ENCODE results near the gene RNF213.

The RNF213 gene

DNA sequence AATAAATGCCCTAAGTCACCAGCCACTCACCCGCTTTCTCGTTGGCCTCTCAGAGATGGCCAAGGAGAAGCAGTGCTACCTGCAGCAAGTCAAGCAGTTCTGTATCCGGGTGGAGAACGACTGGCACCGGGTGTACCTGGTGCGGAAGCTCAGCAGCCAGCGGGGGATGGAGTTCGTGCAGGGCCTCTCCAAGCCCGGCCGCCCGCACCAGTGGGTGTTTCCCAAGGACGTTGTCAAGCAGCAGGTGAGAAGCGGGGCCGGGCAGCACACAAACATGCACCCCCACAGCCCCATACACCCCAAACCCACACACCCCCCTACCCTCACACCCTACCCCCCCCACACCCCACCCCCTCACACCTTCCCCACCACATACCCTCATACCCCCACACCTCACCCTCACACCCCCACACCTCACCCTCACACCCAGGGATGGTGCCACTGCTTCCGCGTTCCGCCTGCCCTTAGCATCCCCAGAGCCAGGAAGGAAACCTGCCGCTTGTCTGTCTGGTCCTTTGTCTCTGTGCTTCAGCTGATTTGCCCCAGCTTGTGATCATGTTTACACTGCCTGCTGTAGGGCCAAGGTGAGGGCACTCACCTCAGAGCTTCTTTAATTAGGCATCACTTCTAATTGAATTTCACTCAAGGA lies 112.4 kb downstream of the RNF213 start:
- no peaks in the 10 kb centered on the region for H3K9me3 ChIP-seq (ENCODE audit: control insufficient read depth, low read length)
- H3K4me2 ChIP-seq (ENCODE audit: low read length, poor library complexity, severe bottlenecking) = no peak overlapping the region
- no peak overlapping the region for H2BK120ac ChIP-seq (ENCODE audit: low read depth, low read length)
- no peak for DNase-seq
- H3K27me3 ChIP-seq (ENCODE audit: control insufficient read depth in 1 of 2, insufficient read depth in 1 of 2, low read length in 2 of 2) = no peaks in the 10 kb centered on the region
- H2BK12ac ChIP-seq (ENCODE audit: low read length in 2 of 2) = no peak overlapping the region
- H3K14ac ChIP-seq (ENCODE audit: low read length in 2 of 2) = no peak overlapping the region
- no peak overlapping the region for H3K9ac ChIP-seq (ENCODE audit: low read length)
- no peak overlapping the region for H2AK5ac ChIP-seq (ENCODE audit: low read length, severe bottlenecking)
- peaks cover 66 to 96% of the 10 kb centered on the region in 2 experiments for H3K36me3 ChIP-seq (ENCODE audit: control insufficient read depth in 1 of 2, insufficient read depth in 2 of 2, low read depth in 1 of 2, low read length in 2 of 2)
- H3K23ac ChIP-seq (ENCODE audit: low read length in 2 of 2) = no peak overlapping the region
- no peak overlapping the region for H3K27ac ChIP-seq (ENCODE audit: low read length, poor library complexity, severe bottlenecking)
- no peak overlapping the region for H4K91ac ChIP-seq (ENCODE audit: low read length)
- no peak overlapping the region for H3K18ac ChIP-seq (ENCODE audit: low read depth in 1 of 2, low read length in 2 of 2)
- no peak overlapping the region for H2AFZ ChIP-seq (ENCODE audit: low read depth, low read length)
- WGBS = 97% methylated on average over 18 of the region's 18 CpGs
- H2BK15ac ChIP-seq (ENCODE audit: low read depth, poor library complexity, severe bottlenecking) = no peak overlapping the region
- peaks cover 9% of the 10 kb centered on the region for H3K79me1 ChIP-seq (replicated peaks; ENCODE audit: low read length, poor library complexity, severe bottlenecking)
- H4K8ac ChIP-seq (ENCODE audit: low read length) = no peak overlapping the region
- H3K4me1 ChIP-seq (ENCODE audit: control insufficient read depth, insufficient read depth, low read depth, low read length) = no peaks in the 10 kb centered on the region
- H2BK5ac ChIP-seq (ENCODE audit: low read depth, low read length, poor library complexity, severe bottlenecking) = no peak overlapping the region
- no peak overlapping the region for H3K4ac ChIP-seq (ENCODE audit: low read depth in 1 of 2, low read length in 2 of 2)
- no peak overlapping the region for H3K4me3 ChIP-seq (ENCODE audit: insufficient read depth in 1 of 2, low read depth in 1 of 2, low read length in 2 of 2)

DNA sequence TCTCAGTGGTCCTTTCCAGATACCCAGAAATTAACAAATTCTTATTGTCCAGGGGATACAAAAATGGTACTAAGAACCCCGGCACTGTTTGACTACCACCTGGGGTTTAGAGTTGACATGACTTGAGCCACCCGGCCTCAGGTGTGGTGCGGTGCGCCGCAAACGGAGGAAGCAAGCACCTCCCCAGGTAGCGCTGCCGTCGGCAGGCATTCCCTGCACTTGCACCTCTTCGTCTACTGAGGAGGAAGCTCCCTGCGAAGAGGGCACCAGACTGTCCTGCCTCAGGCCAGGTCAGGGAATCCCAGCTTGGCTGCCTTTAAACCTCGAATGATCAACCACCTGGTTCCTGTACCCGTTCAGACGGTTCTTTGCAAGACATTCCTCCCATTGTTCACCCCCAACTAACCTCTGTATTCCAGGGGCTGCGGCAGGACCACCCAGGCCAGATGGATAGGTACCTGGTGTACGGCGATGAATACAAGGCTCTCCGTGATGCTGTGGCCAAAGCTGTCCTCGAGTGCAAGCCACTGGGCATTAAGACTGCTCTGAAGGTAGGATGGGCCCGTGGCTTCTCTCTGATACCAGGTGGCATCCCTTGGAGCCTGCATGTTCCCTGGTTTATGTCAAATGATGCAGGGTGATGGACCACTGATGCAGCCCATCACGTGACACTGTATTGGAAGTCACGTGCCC lies 113.5 kb downstream of the RNF213 start:
- DNase-seq = no peak
- Histone ChIP-seq H3K27ac (ENCODE audit: low read length, poor library complexity, severe bottlenecking) (no peak overlapping the region), H3K9ac (ENCODE audit: low read length) (no peak overlapping the region), H2BK15ac (ENCODE audit: low read depth, poor library complexity, severe bottlenecking) (no peak overlapping the region), H3K4me1 (ENCODE audit: control insufficient read depth, insufficient read depth, low read depth, low read length) (no peaks in the 10 kb centered on the region), H3K23ac (ENCODE audit: low read length in 2 of 2) (no peak overlapping the region), H3K9me3 (ENCODE audit: control insufficient read depth, low read length) (no peaks in the 10 kb centered on the region), H4K91ac (ENCODE audit: low read length) (no peak overlapping the region), H2BK120ac (ENCODE audit: low read depth, low read length) (no peak overlapping the region), H3K18ac (ENCODE audit: low read depth in 1 of 2, low read length in 2 of 2) (no peak overlapping the region), H3K4me2 (ENCODE audit: low read length, poor library complexity, severe bottlenecking) (no peak overlapping the region), H3K79me1 (replicated peaks; ENCODE audit: low read length, poor library complexity, severe bottlenecking) (peaks cover 9% of the 10 kb centered on the region), H3K14ac (ENCODE audit: low read length in 2 of 2) (no peak overlapping the region), H2BK12ac (ENCODE audit: low read length in 2 of 2) (no peak overlapping the region), H2AFZ (ENCODE audit: low read depth, low read length) (no peak overlapping the region), H4K8ac (ENCODE audit: low read length) (no peak overlapping the region), H3K27me3 (ENCODE audit: control insufficient read depth in 1 of 2, insufficient read depth in 1 of 2, low read length in 2 of 2) (no peaks in the 10 kb centered on the region), H3K36me3 (ENCODE audit: control insufficient read depth in 1 of 2, insufficient read depth in 2 of 2, low read depth in 1 of 2, low read length in 2 of 2) (peaks cover 69 to 98% of the 10 kb centered on the region in 2 experiments), H2BK5ac (ENCODE audit: low read depth, low read length, poor library complexity, severe bottlenecking) (no peak overlapping the region), H3K4me3 (ENCODE audit: insufficient read depth in 1 of 2, low read depth in 1 of 2, low read length in 2 of 2) (no peak overlapping the region), H2AK5ac (ENCODE audit: low read length, severe bottlenecking) (no peak overlapping the region), H3K4ac (ENCODE audit: low read depth in 1 of 2, low read length in 2 of 2) (no peak overlapping the region)
- 97% methylated on average over 22 of the region's 22 CpGs for WGBS

DNA sequence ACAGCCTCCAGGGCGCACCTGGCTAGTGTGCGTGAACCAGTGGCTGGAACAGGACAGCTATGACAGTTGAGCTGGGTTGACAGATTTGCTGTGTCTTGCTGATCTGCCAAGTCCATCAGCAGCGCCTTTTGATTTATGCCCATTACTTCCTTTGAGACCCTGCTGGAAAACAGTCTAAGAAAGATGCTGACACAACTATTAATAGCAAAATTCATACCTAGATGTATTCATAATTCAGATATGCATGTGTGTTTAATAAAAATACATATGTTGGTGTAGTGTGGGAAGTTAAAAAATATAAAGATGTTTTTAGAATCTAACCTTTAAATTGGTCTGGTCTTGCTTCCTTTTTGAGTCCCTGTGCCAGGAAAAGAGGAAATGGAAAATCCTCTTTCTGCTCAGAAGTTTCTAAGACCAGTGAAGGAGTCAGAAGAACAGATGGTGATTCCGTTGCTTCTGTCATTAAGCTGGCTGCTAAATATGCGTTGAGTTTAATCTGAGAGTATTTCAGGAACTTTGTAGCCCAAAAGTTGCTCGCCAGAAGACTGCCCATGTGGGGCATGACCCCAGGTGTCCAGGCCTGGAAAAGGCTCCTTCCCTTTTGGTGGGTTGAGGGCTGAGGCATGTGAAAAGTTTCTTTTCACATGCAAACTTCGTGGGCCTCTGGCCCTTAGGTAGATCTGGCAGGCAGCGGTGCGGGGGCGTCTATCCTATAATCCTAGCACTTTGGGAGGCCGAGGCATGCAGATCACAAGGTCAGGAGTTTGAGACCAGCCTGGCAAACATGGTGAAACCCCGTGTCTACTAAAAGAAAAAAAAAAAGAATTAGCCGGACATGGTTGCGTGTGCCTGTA lies 114.3 kb downstream of the RNF213 start:
- Histone ChIP-seq H3K27me3 (ENCODE audit: control insufficient read depth in 1 of 2, insufficient read depth in 1 of 2, low read length in 2 of 2) (no peaks in the 10 kb centered on the region), H3K79me1 (replicated peaks; ENCODE audit: low read length, poor library complexity, severe bottlenecking) (peaks cover 9% of the 10 kb centered on the region), H2BK15ac (ENCODE audit: low read depth, poor library complexity, severe bottlenecking) (no peak overlapping the region), H3K4ac (ENCODE audit: low read depth in 1 of 2, low read length in 2 of 2) (no peak overlapping the region), H3K4me1 (ENCODE audit: control insufficient read depth, insufficient read depth, low read depth, low read length) (no peaks in the 10 kb centered on the region), H3K27ac (ENCODE audit: low read length, poor library complexity, severe bottlenecking) (no peak overlapping the region), H2AFZ (ENCODE audit: low read depth, low read length) (no peak overlapping the region), H2BK5ac (ENCODE audit: low read depth, low read length, poor library complexity, severe bottlenecking) (no peak overlapping the region), H3K23ac (ENCODE audit: low read length in 2 of 2) (no peak overlapping the region), H3K4me2 (ENCODE audit: low read length, poor library complexity, severe bottlenecking) (no peak overlapping the region), H3K18ac (ENCODE audit: low read depth in 1 of 2, low read length in 2 of 2) (no peak overlapping the region), H4K91ac (ENCODE audit: low read length) (no peak overlapping the region), H3K9ac (ENCODE audit: low read length) (no peak overlapping the region), H3K14ac (ENCODE audit: low read length in 2 of 2) (no peak overlapping the region), H3K9me3 (ENCODE audit: control insufficient read depth, low read length) (no peaks in the 10 kb centered on the region), H2BK12ac (ENCODE audit: low read length in 2 of 2) (no peak overlapping the region), H2AK5ac (ENCODE audit: low read length, severe bottlenecking) (no peak overlapping the region), H3K36me3 (ENCODE audit: control insufficient read depth in 1 of 2, insufficient read depth in 2 of 2, low read depth in 1 of 2, low read length in 2 of 2) (peaks cover 67 to 98% of the 10 kb centered on the region in 2 experiments), H2BK120ac (ENCODE audit: low read depth, low read length) (no peak overlapping the region), H3K4me3 (ENCODE audit: insufficient read depth in 1 of 2, low read depth in 1 of 2, low read length in 2 of 2) (no peak overlapping the region), H4K8ac (ENCODE audit: low read length) (no peak overlapping the region)
- WGBS = 93% methylated on average over 13 of the region's 14 CpGs
- DNase-seq = no peak

DNA sequence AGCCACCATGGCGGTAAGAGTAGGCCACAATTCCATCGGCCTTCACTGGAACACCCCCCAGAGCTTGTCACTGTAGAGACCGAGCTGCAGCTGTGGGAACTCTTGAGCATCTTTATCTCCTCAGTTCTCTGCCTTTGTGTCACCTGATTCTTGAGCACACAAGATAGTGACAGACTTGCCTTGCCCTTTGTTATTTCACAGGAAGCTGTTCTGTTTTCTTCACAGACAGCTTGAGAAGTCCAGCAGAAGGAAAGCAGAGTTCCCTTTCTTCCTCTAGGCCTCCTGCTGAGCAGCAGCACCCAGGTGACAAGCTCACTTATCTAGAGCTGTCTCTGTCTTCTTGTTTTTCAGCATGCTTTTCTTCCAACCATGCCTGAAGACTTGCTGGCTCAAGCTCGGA lies 115.9 kb downstream of the RNF213 start:
- Histone ChIP-seq H3K27me3 (ENCODE audit: control insufficient read depth in 1 of 2, insufficient read depth in 1 of 2, low read length in 2 of 2) (no peaks in the 10 kb centered on the region), H3K4ac (ENCODE audit: low read depth in 1 of 2, low read length in 2 of 2) (no peak overlapping the region), H3K18ac (ENCODE audit: low read depth in 1 of 2, low read length in 2 of 2) (no peak overlapping the region), H3K36me3 (ENCODE audit: control insufficient read depth in 1 of 2, insufficient read depth in 2 of 2, low read depth in 1 of 2, low read length in 2 of 2) (peaks cover 75 to 98% of the 10 kb centered on the region in 2 experiments), H4K91ac (ENCODE audit: low read length) (no peak overlapping the region), H3K4me1 (ENCODE audit: control insufficient read depth, insufficient read depth, low read depth, low read length) (no peaks in the 10 kb centered on the region), H3K4me2 (ENCODE audit: low read length, poor library complexity, severe bottlenecking) (no peak overlapping the region), H2BK12ac (ENCODE audit: low read length in 2 of 2) (no peak overlapping the region), H2AFZ (ENCODE audit: low read depth, low read length) (no peak overlapping the region), H3K23ac (ENCODE audit: low read length in 2 of 2) (no peak overlapping the region), H2AK5ac (ENCODE audit: low read length, severe bottlenecking) (no peak overlapping the region), H2BK5ac (ENCODE audit: low read depth, low read length, poor library complexity, severe bottlenecking) (no peak overlapping the region), H4K8ac (ENCODE audit: low read length) (no peak overlapping the region), H2BK120ac (ENCODE audit: low read depth, low read length) (no peak overlapping the region), H3K9me3 (ENCODE audit: control insufficient read depth, low read length) (no peaks in the 10 kb centered on the region), H3K9ac (ENCODE audit: low read length) (no peak overlapping the region), H3K79me1 (replicated peaks; ENCODE audit: low read length, poor library complexity, severe bottlenecking) (peaks cover 14% of the 10 kb centered on the region), H3K14ac (ENCODE audit: low read length in 2 of 2) (no peak overlapping the region), H3K4me3 (ENCODE audit: insufficient read depth in 1 of 2, low read depth in 1 of 2, low read length in 2 of 2) (no peak overlapping the region), H2BK15ac (ENCODE audit: low read depth, poor library complexity, severe bottlenecking) (no peak overlapping the region), H3K27ac (ENCODE audit: low read length, poor library complexity, severe bottlenecking) (no peak overlapping the region)
- no peak for DNase-seq
- 89% methylated on average over 4 of the region's 4 CpGs for WGBS
